GM13977 (cell line): Measurements from ENCODE around the gene KIF26A.

Experiments used
- DNase-seq: peaks from one replicate; pipeline ENCODE4 v3.0.0; 2012; ENCODE audit warnings: low spot score
- CTCF ChIP-seq: IDR thresholded peaks from 2 replicates; pipeline ENCODE4 v1.5.1; 2012; ENCODE audit warnings: mild to moderate bottlenecking, control low read depth; ENCODE audit not compliant: insufficient read depth; ENCODE audit errors: extremely low read depth, missing control alignments
- in situ Hi-C: fragments of 300-500 bp; cut with MboI; formaldehyde crosslinking; loops from one replicate; pipeline ENCODE4 v1.12.0; 2022; ENCODE audit warnings: low sequenced_read_pairs, low pct_unique_long_range_greater_than_20kb, mixed read lengths, inconsistent platforms; ENCODE audit not compliant: unreplicated experiment

KIF26A gene

GRCh38 chr14:104191409-104191997 lies 53.1 kb downstream of the KIF26A start:
- DNase-seq, result peak; percentile 20
- TF ChIP-seq CTCF, result no peak
- in situ Hi-C loops, result no loop called here

- no peak for TF ChIP-seq CTCF
- in situ Hi-C loops, result no loop called here
- peak; percentile 12 for DNase-seq
Measured at GRCh38 chr14:104192146-104192882, 53.9 kb downstream of the KIF26A start.

DNA sequence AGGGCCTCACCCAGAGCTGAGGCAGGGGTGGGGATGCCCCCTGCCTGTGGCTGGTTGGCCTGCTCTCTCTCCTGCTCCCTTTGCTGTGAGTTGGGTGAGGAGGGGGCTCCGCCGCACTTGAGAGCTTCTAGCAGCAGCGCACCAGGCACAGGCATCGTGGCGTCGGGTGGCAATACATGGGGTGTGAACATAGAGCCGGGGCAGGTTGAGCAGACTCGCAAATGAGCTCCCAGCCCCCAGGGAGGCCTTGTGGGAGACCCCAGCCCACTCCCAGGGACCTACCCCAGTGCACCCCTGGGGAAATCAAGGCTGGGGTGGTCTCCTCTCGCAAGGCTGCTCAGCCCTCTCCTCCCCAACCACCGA lies 54.5 kb downstream of the KIF26A start:
- no peak for TF ChIP-seq CTCF
- DNase-seq, result no peak
- in situ Hi-C loops, result no loop called here

DNA sequence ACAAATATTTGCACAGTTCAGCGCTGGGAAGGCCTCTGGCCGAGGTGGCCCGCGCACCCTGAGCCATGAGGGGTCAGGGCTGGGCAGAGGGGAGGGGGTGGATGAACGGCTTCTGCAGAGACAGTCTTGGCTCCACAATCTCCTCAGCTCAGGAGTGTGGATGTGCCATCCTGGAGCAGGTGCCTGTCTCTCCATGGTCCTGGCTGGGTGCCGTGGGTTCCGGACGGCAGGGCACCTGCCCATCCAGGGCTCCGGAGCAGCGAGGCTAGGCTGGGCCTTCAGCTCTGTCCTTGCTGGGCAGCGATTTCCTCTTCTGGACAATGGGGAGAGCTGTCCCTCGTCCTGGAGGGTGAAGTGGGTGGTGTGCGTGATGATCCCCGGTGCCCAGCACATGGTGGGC lies 55.6 kb downstream of the KIF26A start:
- TF ChIP-seq CTCF, result no peak
- DNase-seq, result no peak
- in situ Hi-C loops, result no loop called here

GRCh38 chr14:104194716-104195115 lies 56.3 kb downstream of the KIF26A start:
- TF ChIP-seq CTCF, result no peak
- no peak for DNase-seq
- in situ Hi-C loops, result no loop called here

DNA sequence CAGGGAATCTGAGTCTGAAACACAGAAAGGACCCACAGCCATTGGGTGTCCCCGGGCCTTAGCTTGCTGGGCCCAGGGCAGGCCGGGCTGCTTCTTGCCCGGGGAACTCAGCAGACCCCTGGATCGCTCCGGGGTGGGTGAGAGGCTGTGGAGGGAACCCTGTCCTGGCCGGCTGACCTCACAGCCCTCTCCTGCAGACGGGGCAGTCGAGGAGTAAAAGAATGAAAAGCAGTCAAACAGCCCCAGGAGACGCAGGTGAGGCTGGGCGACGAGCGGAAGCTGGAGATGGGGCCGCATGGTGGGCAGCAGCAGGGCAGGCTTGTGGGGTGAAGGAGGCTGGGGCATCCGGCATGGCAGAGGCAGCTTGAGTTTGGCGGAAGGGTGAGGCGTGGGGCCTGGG lies 57.0 kb downstream of the KIF26A start:
- DNase-seq, result no peak
- in situ Hi-C loops, result no loop called here
- TF ChIP-seq CTCF, result no peak
